Measurements from ENCODE around the gene KRT12. TPM values are rescaled to one million over a fixed set of nuclear protein-coding genes. Genes with fewer than 3 reads are reported as not detected.

KRT12 gene
- total RNA-seq, 1 experiment from 2014 or later = not detected

- no peak for DNase-seq (ENCODE audit: low spot score)
- POLR2A ChIA-PET (ENCODE audit: low non-redundant PET) = interaction anchor here (0.6 kb wide), 1 partner anchor 29 kb away, joined by 3 read pairs; no protein-coding TSS in a partner anchor
Measured at GRCh38 chr17:40915199-40915661, 48.2 kb upstream of the KRT12 start.

GRCh38 chr17:40914075-40914855 lies 47.2 kb upstream of the KRT12 start:
- intact Hi-C loops (cut with micrococcal nuclease; ENCODE audit: unreplicated experiment) = no loop called here
- Histone ChIP-seq H3K4me3 (ENCODE audit: low read depth, low read length, poor library complexity, severe bottlenecking) (no peak overlapping the region), H3K27me3 (replicated peaks; ENCODE audit: insufficient read depth, low read depth, low read length, poor library complexity) (no peaks in the 10 kb centered on the region), H3K9me3 (ENCODE audit: low read depth, low read length, poor library complexity, severe bottlenecking) (no peaks in the 10 kb centered on the region), H3K36me3 (ENCODE audit: insufficient read depth, low read length, poor library complexity, severe bottlenecking) (no peaks in the 10 kb centered on the region), H3K4me1 (ENCODE audit: insufficient read depth, low read length, poor library complexity, severe bottlenecking) (peaks cover 18% of the 10 kb centered on the region), H3K27ac (ENCODE audit: low read depth, low read length, poor library complexity, severe bottlenecking) (no peak overlapping the region)
- no peak for DNase-seq (ENCODE audit: low spot score)
- ChIA-PET CTCF (no interaction called here), POLR2A (ENCODE audit: low non-redundant PET) (no interaction called here)
- no TSS peak for BruUV-seq (replicated peaks)
- no peak for TF ChIP-seq EZH2 (IDR thresholded peaks at IDR 0.05; ENCODE audit: borderline replicate concordance, low read depth, low read length, poor library complexity, severe bottlenecking)
- no peak for TF ChIP-seq CTCF (conservative IDR thresholded peaks at IDR 0.05; ENCODE audit: low read depth, low read length)

More at GRCh38 chr17:40915199-40915661, 48.2 kb upstream of the KRT12 start:
- no peaks in the 10 kb centered on the region for H3K36me3 ChIP-seq (ENCODE audit: insufficient read depth, low read length, poor library complexity, severe bottlenecking)
- H3K27ac ChIP-seq (ENCODE audit: low read depth, low read length, poor library complexity, severe bottlenecking) = no peak overlapping the region
- H3K27me3 ChIP-seq (replicated peaks; ENCODE audit: insufficient read depth, low read depth, low read length, poor library complexity) = no peaks in the 10 kb centered on the region
- H3K4me3 ChIP-seq (ENCODE audit: low read depth, low read length, poor library complexity, severe bottlenecking) = no peak overlapping the region
- no peaks in the 10 kb centered on the region for H3K9me3 ChIP-seq (ENCODE audit: low read depth, low read length, poor library complexity, severe bottlenecking)
- peaks cover 9% of the 10 kb centered on the region for H3K4me1 ChIP-seq (ENCODE audit: insufficient read depth, low read length, poor library complexity, severe bottlenecking)
- intact Hi-C loops (cut with micrococcal nuclease; ENCODE audit: unreplicated experiment) = no loop called here
- CTCF ChIA-PET = no interaction called here
- TF ChIP-seq CTCF (conservative IDR thresholded peaks at IDR 0.05; ENCODE audit: low read depth, low read length) = no peak
- TF ChIP-seq EZH2 (IDR thresholded peaks at IDR 0.05; ENCODE audit: borderline replicate concordance, low read depth, low read length, poor library complexity, severe bottlenecking) = no peak
- BruUV-seq (replicated peaks) = no TSS peak

- POLR2A ChIA-PET (ENCODE audit: low non-redundant PET) = interaction anchor here (0.7 kb wide), 1 partner anchor 1547 kb away, joined by 10 read pairs; no protein-coding TSS in a partner anchor
- CTCF ChIA-PET = no interaction called here
- no peak for DNase-seq (ENCODE audit: low spot score)
- no peaks in the 10 kb centered on the region for H3K9me3 ChIP-seq (ENCODE audit: low read depth, low read length, poor library complexity, severe bottlenecking)
- H3K27ac ChIP-seq (ENCODE audit: low read depth, low read length, poor library complexity, severe bottlenecking) = peak overlapping the region; percentile 23
- no peak for TF ChIP-seq EZH2 (IDR thresholded peaks at IDR 0.05; ENCODE audit: borderline replicate concordance, low read depth, low read length, poor library complexity, severe bottlenecking)
- no peak for TF ChIP-seq CTCF (conservative IDR thresholded peaks at IDR 0.05; ENCODE audit: low read depth, low read length)
- H3K4me1 ChIP-seq (ENCODE audit: insufficient read depth, low read length, poor library complexity, severe bottlenecking) = peaks cover 31% of the 10 kb centered on the region
- no peak overlapping the region for H3K4me3 ChIP-seq (ENCODE audit: low read depth, low read length, poor library complexity, severe bottlenecking)
- H3K27me3 ChIP-seq (replicated peaks; ENCODE audit: insufficient read depth, low read depth, low read length, poor library complexity) = no peaks in the 10 kb centered on the region
- no TSS peak for BruUV-seq (replicated peaks)
- no peaks in the 10 kb centered on the region for H3K36me3 ChIP-seq (ENCODE audit: insufficient read depth, low read length, poor library complexity, severe bottlenecking)
- intact Hi-C loops (cut with micrococcal nuclease; ENCODE audit: unreplicated experiment) = no loop called here
Measured at GRCh38 chr17:40912486-40913210, 45.6 kb upstream of the KRT12 start.
